Left cardiac atrium (tissue), 4 donors: ENCODE data around the gene AGO3. TPM values are rescaled to one million over a fixed set of nuclear protein-coding genes. Genes with fewer than 3 reads are reported as not detected.

ENCODE experiments used
- ATAC-seq, 2 donors: fragments of 200-7000 bp; cut with Tn5 transposase; one replicate each; pipeline ENCODE4 v1.9.1; 2020; ENCODE audit warnings: mild to moderate bottlenecking in 2 of 2, moderate library complexity in 2 of 2
- DNase-seq: peaks from one replicate; pipeline ENCODE4 v3.0.0-alpha.2; 2020
- intact Hi-C, 2 donors: fragments of 100-400 bp; cut with DNase I; formaldehyde crosslinking; loops; one replicate each; pipeline versions ENCODE4 v1.14.1 to v1.15.1; 2022 to 2023
- total RNA-seq, 2 donors: library from RNA; stranded (reverse); fragmentation: NEBNext Ultra II Directional; extraction: Animal tissue kit (Norgen Biotek cat#: 25700); gene quantifications; one replicate each; pipeline ENCODE4 v1.2.1, GENCODE V29; 2021
- donor health status: DM: no; HTN: yes; CAD: no.
- donor health status: DM: no; HTN: yes; CAD: no; lungs with severe emphysema.
- donor health status: DM: yes; HTN: yes; CAD: no.
- donor health status: Dilated cardiomyopathy.

The AGO3 gene
- total RNA-seq, 2 donors from 2014 or later: 16.1 to 23.1 TPM

- no peak for ATAC-seq
- intact Hi-C loops: no loop called here
These were observed 137.0 kb downstream of the AGO3 start for GRCh38 chr1:36067871-36068270.

DNA sequence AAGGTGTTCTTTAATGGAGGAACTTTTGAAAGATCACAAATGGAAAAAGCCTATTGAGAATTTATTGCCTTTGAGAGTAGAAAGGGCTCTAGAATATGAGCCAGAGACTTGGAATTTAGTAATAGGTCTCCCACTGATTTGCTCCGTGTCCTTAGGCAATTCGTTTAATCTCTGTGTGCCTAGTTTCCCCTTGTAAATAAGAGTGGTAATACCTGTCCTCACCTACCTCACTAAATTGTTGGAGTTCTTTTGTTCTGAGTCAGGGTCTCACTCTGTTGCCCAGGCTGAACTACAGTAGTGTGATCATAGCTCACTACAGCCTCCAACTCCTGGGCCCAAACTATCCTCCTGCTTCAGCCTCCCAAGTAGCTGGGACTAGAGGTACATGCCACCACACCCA lies 138.0 kb downstream of the AGO3 start:
- DNase-seq: no peak
- intact Hi-C loops: no loop called here
- ATAC-seq: no peak

More at GRCh38 chr1:36067871-36068270, 137.0 kb downstream of the AGO3 start:
- no peak for DNase-seq

DNA sequence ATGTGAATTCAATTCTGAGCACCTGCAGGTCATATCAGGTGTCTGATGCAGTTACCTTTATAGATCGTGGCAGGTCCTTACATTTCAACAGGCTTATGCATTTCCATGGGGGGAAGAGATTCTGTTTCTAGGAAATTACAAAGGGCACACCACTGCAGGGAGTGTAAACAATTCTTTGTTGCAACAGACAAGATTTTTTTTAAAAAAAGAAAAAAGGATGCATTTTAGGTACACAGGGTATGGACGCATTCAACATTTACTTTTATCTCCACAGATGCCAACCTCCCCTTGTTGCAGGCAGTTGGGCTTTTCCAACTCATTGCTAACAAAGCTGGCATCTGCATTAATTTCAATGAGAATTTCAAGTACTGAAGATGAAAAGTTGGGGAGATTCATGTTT lies 139.4 kb downstream of the AGO3 start:
- intact Hi-C loops: no loop called here
- no peak for DNase-seq
- ATAC-seq: no peak

DNA sequence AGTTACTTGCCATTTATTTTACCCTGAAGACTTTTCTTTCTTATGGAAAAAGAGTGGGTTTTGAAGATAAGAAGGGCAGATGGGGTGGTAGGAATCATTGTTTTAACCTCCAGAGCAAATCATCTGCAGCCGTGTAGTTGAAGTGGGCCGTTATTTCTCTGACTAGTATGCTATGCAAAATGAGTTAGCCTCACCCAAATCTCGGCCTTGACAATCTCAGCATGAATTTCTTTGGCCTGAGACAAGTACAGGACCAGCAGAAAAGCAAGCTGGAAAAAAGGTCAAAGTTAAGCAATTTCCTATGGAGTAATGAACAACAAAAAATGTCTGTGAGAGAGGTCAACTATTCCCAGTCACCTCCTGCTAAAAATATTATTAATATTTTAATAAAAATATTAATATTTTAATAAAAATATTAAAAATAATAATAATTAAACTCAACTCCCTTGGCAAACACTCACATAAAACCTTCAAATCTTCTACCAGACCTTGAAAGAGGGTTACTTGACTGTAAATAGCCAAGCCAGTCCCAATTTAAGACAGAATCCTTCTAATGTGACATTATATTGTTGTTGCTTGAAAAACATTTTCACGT lies 146.2 kb downstream of the AGO3 start:
- intact Hi-C loops: no loop called here
- no peak for ATAC-seq
- DNase-seq: no peak

- intact Hi-C loops: no loop called here
- DNase-seq: no peak
- no peak for ATAC-seq
These were observed 149.3 kb downstream of the AGO3 start for GRCh38 chr1:36080236-36080635.

GRCh38 chr1:36080801-36081200 lies 149.9 kb downstream of the AGO3 start:
- no peak for DNase-seq
- intact Hi-C loops: no loop called here
- ATAC-seq: peak in 1 of 2 donors; percentile 43

DNA sequence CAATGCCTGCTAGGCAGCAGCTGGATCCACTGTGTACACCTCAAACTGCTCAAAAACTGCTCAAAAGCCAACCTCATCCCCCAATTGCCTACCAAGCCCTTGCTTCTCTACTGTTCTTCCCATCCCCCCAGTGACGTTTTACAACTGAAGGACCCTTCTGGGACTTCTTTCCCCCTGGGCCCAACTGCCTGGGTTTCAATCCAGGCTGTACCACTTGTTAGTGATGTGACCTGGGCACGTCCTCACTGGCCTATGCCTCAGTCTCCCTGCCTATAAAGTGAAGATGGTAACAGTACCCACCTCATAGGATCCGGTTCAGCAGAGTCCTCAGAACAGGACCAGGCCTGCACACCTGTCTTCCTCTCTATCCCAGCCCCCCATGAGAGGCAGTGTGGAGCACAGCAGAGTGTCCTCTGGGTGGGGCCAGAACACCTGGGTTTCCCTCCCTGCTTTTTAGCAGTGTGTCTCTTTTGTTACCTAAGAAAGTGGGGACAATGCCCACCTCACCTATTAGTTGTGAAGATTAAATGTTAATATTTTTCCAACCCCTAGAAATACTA lies 151.1 kb downstream of the AGO3 start:
- DNase-seq: no peak
- intact Hi-C loops: no loop called here
- no peak for ATAC-seq

GRCh38 chr1:36083219-36083618 lies 152.3 kb downstream of the AGO3 start:
- intact Hi-C loops: no loop called here
- ATAC-seq (no peak), DNase-seq (no peak)

GRCh38 chr1:36083635-36084496 lies 153.0 kb downstream of the AGO3 start, which contains the start of gene TEKT2:
Gene TEKT2, plus strand, starts transcription at chr1:36084094. Its CDS starts 828 bp downstream, at chr1:36084922.
- DNase-seq (no peak), ATAC-seq (peak; percentile 2 to 13)
- intact Hi-C loops: no loop called here

DNA sequence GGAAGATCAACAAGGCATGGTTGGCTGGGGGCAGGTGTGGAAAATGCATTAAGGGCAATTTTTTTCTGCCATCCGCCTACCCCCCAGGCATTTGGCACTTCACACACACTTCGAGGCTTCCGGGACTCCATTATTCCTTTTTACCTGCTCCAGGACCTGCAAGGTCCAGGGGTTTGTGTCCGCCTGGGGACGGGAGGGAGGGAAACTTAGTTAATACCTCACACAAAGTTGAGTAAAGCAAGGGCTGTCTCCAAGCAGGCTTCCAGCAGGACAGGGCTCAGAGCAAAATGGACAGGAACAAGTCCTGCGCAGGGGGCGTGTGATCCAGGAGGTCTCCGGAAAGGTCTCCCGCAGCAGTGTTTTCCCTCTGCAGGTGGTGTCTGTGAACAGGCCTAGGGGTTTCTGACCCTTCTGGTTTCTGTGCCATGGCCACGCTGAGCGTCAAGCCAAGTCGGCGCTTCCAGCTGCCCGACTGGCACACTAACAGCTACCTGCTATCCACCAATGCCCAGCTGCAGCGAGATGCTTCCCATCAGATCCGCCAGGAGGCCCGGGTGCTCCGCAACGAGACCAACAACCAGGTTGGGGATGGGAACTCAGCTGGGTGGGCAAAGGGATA lies 153.7 kb downstream of the AGO3 start:
- DNase-seq (no peak), ATAC-seq (no peak)
- intact Hi-C loops: no loop called here

GRCh38 chr1:36085126-36085525 lies 154.2 kb downstream of the AGO3 start:
- intact Hi-C loops: no loop called here
- ATAC-seq (no peak), DNase-seq (no peak)

DNA sequence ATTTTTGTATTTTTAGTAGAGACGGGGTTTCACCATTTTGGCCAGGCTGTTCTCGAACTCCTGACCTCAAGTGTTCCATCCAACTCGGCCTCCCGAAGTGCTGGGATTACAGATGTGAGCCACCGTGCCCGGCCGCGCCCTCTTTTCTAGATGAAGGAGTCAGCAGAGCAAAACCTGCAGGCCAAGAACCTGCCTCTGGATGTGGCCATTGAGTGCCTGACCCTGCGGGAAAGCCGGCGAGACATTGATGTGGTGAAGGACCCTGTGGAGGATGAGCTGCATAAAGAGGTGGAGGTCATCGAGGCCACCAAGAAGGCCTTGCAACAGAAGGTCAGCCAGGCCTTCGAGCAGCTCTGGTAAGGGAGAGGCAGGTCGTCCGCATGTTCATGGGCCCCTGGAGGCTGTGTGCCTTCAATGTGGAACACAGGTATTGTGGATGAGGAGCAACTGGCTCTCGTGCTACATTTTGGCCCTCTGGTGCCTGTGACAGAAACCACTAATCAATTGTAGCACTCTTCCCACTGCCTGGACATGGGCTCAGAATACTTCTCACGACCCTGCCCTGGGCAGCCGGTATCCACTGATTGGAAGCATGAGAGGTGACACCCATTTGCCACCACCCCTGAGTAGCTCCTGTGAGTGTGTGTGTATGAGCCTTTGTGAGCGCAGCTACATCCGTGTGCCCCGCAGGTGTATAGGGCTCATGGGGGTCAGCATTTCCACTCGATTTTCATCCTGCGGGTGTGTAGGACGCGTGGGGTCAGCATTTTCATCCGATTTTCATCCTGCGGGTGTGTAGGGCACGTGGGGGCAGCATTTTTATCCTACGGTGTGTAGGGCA lies 155.0 kb downstream of the AGO3 start:
- intact Hi-C loops: no loop called here
- DNase-seq (no peak), ATAC-seq (no peak)

- intact Hi-C loops: no loop called here
- DNase-seq (no peak), ATAC-seq (no peak)
These were observed 155.8 kb downstream of the AGO3 start for GRCh38 chr1:36086529-36087232.

DNA sequence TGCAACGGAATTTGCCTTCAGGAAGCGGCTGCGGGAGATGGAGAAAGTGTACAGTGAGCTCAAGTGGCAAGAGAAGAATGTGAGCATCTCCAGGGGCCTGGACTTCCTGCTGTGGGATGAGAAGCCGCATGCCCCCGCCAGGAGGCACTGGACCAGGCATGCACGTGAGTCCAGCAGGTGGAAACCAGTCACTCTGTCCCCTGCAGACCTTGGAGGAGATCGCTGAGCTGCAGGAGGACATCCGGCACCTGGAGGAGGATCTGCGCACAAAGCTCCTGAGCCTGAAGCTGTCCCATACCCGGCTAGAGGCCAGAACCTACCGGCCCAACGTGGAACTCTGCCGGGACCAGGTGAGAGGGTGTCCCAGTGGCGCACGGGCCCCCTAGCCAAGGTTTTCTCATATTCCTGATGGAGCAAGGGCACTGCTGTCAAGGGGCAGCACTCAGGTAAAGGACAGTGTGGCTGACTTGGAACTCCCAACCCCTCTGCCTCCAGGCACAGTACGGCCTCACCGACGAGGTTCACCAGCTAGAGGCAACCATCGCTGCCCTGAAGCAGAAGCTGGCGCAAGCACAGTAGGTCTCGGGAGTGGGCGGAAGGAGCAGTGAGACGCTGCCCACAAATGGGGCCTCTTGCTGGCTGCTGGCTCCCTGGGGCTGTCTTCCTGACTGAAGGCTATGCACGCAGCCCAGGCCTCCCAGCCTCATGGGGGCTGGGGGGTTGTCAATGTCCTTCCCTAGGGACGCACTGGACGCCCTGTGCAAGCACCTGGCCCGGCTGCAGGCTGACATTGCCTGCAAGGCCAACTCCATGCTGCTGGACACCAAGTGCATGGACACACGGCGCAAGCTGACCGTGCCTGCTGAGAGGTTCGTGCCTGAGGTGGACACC lies 156.6 kb downstream of the AGO3 start:
- DNase-seq (no peak), ATAC-seq (no peak)
- intact Hi-C loops: no loop called here

DNA sequence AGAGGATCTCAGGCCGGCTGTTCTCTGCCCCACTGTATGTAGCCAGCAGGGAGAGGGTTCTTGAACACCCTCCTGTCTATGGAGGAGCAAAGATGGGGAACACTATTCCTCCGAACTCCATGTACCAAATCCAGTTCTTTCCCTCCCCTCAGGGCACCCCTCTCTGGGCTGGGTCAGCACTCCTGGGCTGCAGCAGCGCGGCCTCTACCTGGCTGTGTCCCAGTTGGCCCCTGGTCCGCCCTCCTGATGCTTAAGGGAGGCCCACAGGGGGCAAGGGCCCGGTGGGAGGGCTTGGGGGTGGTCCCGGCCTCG lies 157.3 kb downstream of the AGO3 start:
- intact Hi-C loops: no loop called here
- ATAC-seq: peak in 1 of 2 donors; percentile 14
- no peak for DNase-seq

DNA sequence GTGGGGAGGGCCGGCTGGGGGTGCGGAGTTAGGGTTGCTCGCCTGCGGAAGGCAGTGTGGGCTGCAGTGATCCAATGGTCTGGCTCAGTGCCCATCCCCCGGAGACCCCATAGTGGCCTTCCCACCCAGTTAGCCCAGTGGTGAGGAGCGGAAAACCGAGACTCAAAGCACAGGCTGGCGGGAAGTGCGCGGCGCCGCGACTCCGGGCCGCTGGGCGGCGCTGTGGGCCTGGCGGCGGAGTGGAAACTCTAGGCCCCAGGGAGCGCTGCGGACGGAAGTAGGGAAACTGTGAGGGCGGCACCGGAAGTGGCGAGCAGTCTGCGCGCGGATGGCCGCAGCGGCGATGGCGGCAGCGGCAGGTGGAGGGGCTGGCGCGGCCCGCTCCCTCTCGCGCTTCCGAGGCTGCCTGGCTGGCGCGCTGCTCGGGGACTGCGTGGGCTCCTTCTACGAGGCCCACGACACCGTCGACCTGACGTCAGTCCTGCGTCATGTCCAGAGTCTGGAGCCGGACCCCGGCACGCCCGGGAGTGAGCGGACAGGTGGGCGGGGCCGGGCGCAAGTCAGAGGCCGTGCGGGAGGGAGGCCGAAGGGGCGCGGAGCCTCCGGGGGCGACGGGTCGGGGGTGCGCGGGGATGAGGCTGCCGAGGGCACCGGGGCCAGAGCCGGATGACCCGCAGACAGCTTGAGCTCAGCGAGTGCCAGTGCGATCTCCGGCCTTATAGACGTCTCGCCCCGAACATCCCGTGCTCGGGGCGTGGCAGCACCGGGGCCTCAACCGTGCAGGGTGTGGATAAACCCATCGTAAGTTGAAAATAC lies 157.9 kb downstream of the AGO3 start, which contains the start of gene ADPRS:
TSS of gene ADPRS (plus strand) at position 316 of the 816 bp plus-strand sequence. CDS start at position 329, 13 bp downstream.
- ATAC-seq (peak; percentile 92 to 95), DNase-seq (peak; percentile 92)
- intact Hi-C loops: no loop called here
